T-helper 2 cell treated with Interferon-gamma antibody and Interleukin-4, amounts not matched to agents 5 μg/mL and 100 μg/mL, for 36 hours (primary cell): ENCODE data around the gene PRKCSH.
"Not testable (repeated sequence)": the region's sequence is repeated elsewhere in the genome, so short reads cannot be mapped to it uniquely, and the experiment has no call there.

Experiments used
- DNase-seq: peaks from one replicate; pipeline ENCODE4 v3.0.0; 2021; ENCODE audit warnings: low spot score
- H3K27ac Mint-ChIP-seq: one replicate; pipeline ENCODE4 v1.8.0; 2021; ENCODE audit warnings: mild to moderate bottlenecking, mixed read lengths
- H3K27me3 Mint-ChIP-seq: one replicate; pipeline ENCODE4 v1.8.0; 2021; ENCODE audit warnings: low read depth, mixed read lengths
- H3K36me3 Mint-ChIP-seq: one replicate; pipeline ENCODE4 v1.8.0; 2021; ENCODE audit warnings: low read depth, mixed read lengths
- H3K4me1 Mint-ChIP-seq: one replicate; pipeline ENCODE4 v1.8.0; 2021; ENCODE audit warnings: low read depth, mixed read lengths
- H3K4me3 Mint-ChIP-seq: one replicate; pipeline ENCODE4 v1.8.0; 2022; ENCODE audit warnings: mild to moderate bottlenecking, moderate library complexity, mixed read lengths
- H3K9me3 Mint-ChIP-seq: one replicate; pipeline ENCODE4 v1.8.0; 2021; ENCODE audit warnings: mixed read lengths

The PRKCSH gene

DNA sequence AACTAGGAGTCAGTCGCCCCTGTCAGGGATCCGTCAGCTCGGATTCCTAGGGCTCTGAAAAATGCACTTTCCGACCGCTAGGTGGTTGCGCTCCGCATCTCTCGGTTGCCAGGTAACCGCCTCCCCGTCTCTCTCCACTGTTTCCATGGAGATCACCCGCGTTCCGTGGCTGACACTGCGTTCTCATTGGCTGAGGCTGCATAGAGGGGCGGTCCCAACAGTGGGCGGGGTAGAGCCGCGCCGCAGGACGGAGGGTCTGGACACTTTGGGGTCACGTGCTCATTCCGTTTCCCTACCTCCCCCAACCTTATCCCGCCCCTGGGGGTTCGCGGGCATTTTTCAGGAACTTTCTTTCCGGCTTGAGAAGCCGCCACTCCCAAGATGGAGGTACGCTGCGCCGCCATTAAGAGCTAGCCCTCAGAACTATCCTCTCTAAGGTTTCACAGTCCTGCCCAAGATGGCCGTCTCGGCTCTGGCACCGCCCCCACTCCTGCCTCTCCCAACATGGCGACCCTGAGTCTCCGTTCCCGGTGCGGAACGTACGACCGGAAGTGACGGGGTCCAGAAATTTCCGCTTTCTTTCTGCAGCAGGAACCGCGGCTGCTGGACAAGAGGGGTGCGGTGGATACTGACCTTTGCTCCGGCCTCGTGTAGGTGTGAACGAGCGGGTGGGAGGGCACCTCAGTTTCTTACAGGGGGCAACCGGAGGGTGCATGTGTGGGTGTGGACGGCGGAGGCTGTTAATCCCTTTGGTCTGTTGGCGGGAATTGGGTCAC lies at the start of gene PRKCSH, which contains the start of gene ODAD3:
Gene PRKCSH, plus strand, starts transcription at position 579 of the 776 bp plus-strand sequence. CDS start 483 bp downstream, outside the sequence.
Gene ODAD3, minus strand, starts transcription at position 65 of the 776 bp plus-strand sequence. CDS start 105 bp downstream, outside the sequence.
- Mint-ChIP-seq H3K36me3 (peaks cover 26% of the 10 kb centered on the region), H3K27ac (peak within 1 kb of the TSS; percentile 97), H3K27me3 (peaks cover 2% of the 10 kb centered on the region), H3K4me1 (peaks cover 16% of the 10 kb centered on the region), H3K9me3 (no peaks in the 10 kb centered on the region), H3K4me3 (peak within 1 kb of the TSS; percentile 100)
- peak; percentile 100 for DNase-seq

DNA sequence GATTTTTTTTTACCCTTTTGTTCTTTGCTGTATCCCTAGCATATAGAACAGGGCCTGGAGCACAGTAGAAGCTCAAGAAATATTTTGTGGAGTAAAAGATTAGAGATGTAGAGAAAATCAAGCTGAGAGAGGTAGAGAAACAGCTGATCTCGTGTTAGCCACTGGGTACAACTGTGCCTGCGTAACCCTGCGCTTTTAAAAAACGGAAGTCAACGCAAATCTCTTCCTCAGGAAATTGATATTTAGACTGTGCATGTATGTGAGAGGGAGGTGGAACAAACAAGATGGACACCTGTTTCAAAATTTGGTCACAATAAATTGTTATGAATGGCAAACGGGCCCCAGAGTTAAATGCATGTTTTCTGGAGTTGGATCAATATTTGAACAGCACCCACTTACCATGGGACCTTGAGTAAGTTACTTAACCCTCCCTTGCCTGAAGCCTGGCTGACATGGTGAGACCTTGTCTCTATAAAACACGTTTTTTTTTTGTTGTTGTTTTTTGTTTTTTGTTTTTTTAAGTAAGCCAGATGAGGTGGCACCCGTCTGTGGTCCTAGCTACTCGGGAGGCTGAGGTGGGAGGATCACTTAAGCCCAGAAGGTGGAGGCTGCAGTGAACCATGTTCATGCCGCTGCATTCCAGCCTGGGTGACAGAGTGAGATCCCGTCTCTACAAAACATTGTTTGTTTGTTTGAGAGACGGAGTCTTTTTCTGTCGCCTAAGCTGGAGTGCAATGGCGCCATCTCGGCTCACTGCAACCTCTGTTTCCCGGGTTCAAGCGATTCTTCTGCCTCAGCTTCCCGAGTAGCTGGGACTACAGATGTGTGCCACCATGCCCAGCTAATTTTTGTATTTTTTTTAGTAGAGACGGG lies 48.0 kb upstream of the PRKCSH start:
- peaks cover 24% of the 10 kb centered on the region for H3K27me3 Mint-ChIP-seq
- no peak overlapping the region for H3K27ac Mint-ChIP-seq

GRCh38 chr19:11390359-11390758 lies 45.1 kb upstream of the PRKCSH start:
- H3K9me3 Mint-ChIP-seq = peaks cover 4% of the 10 kb centered on the region
- H3K4me1 Mint-ChIP-seq = peaks cover 14% of the 10 kb centered on the region
- no peak overlapping the region for H3K27ac Mint-ChIP-seq
- H3K4me3 Mint-ChIP-seq = no peak overlapping the region
- DNase-seq = no peak
- peaks cover 9% of the 10 kb centered on the region for H3K27me3 Mint-ChIP-seq
- H3K36me3 Mint-ChIP-seq = no peaks in the 10 kb centered on the region

More for the DNA sequence above, 48.0 kb upstream of the PRKCSH start:
- Mint-ChIP-seq H3K36me3 (no peaks in the 10 kb centered on the region), H3K4me1 (peaks cover 6% of the 10 kb centered on the region), H3K4me3 (no peak overlapping the region), H3K9me3 (peaks cover 4% of the 10 kb centered on the region)
- no peak for DNase-seq

- H3K27ac Mint-ChIP-seq = no peak overlapping the region
- no peak overlapping the region for H3K4me3 Mint-ChIP-seq
- no peaks in the 10 kb centered on the region for H3K36me3 Mint-ChIP-seq
- peaks cover 14% of the 10 kb centered on the region for H3K4me1 Mint-ChIP-seq
- peaks cover 10% of the 10 kb centered on the region for H3K27me3 Mint-ChIP-seq
- H3K9me3 Mint-ChIP-seq = peaks cover 4% of the 10 kb centered on the region
- DNase-seq = no peak
Measured at GRCh38 chr19:11390933-11391680, 44.3 kb upstream of the PRKCSH start.

GRCh38 chr19:11397089-11397610 lies 38.3 kb upstream of the PRKCSH start:
- no peak overlapping the region for H3K27ac Mint-ChIP-seq
- no peaks in the 10 kb centered on the region for H3K36me3 Mint-ChIP-seq
- no peaks in the 10 kb centered on the region for H3K9me3 Mint-ChIP-seq
- no peak overlapping the region for H3K4me3 Mint-ChIP-seq
- DNase-seq = no peak
- H3K4me1 Mint-ChIP-seq = peaks cover 14% of the 10 kb centered on the region
- peaks cover 7% of the 10 kb centered on the region for H3K27me3 Mint-ChIP-seq

DNA sequence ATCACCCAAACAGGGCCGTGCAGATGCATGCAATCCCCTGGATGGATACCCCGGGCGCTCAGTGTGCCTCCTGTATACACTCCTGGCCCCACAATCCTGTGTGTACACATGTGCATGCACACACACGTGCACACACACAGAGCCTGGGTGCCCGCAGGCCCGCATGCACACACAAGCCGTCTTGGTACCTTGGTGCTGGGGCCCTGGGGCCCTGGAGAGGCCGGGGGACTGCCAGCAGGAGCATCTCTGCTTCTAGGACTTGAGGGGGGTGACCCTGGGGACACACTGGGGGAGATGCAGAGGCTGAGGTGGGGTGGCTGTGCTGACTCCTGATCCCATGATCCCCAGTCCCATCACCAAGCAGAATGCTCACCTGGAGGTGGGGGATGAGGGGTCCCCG lies 35.8 kb upstream of the PRKCSH start:
- Mint-ChIP-seq H3K27ac (no peak overlapping the region), H3K9me3 (no peaks in the 10 kb centered on the region), H3K4me3 (no peak overlapping the region), H3K4me1 (peaks cover 3% of the 10 kb centered on the region), H3K36me3 (no peaks in the 10 kb centered on the region), H3K27me3 (peaks cover 7% of the 10 kb centered on the region)
- no peak for DNase-seq

- H3K27me3 Mint-ChIP-seq = peaks cover 2% of the 10 kb centered on the region
- H3K9me3 Mint-ChIP-seq = no peaks in the 10 kb centered on the region
- no peak overlapping the region for H3K4me3 Mint-ChIP-seq
- H3K27ac Mint-ChIP-seq = no peak overlapping the region
- H3K4me1 Mint-ChIP-seq = no peaks in the 10 kb centered on the region
- DNase-seq = no peak
- no peaks in the 10 kb centered on the region for H3K36me3 Mint-ChIP-seq
Measured at GRCh38 chr19:11400798-11401197, 34.6 kb upstream of the PRKCSH start.

GRCh38 chr19:11401808-11402543 lies 33.5 kb upstream of the PRKCSH start:
- no peaks in the 10 kb centered on the region for H3K4me1 Mint-ChIP-seq
- no peak overlapping the region for H3K4me3 Mint-ChIP-seq
- no peak overlapping the region for H3K27ac Mint-ChIP-seq
- H3K36me3 Mint-ChIP-seq = no peaks in the 10 kb centered on the region
- no peaks in the 10 kb centered on the region for H3K9me3 Mint-ChIP-seq
- H3K27me3 Mint-ChIP-seq = peaks cover 2% of the 10 kb centered on the region
- no peak for DNase-seq

GRCh38 chr19:11404588-11405222 lies 30.7 kb upstream of the PRKCSH start:
- H3K27ac Mint-ChIP-seq = no peak overlapping the region
- H3K4me3 Mint-ChIP-seq = no peak overlapping the region

GRCh38 chr19:11405846-11406643 lies 29.4 kb upstream of the PRKCSH start:
- Mint-ChIP-seq H3K27me3 (peaks cover 3% of the 10 kb centered on the region), H3K9me3 (no peaks in the 10 kb centered on the region), H3K27ac (no peak overlapping the region), H3K4me1 (no peaks in the 10 kb centered on the region), H3K36me3 (no peaks in the 10 kb centered on the region), H3K4me3 (no peak overlapping the region)
- DNase-seq = peak; percentile 12

More at GRCh38 chr19:11404588-11405222, 30.7 kb upstream of the PRKCSH start:
- peaks cover 3% of the 10 kb centered on the region for H3K27me3 Mint-ChIP-seq
- no peaks in the 10 kb centered on the region for H3K36me3 Mint-ChIP-seq
- no peaks in the 10 kb centered on the region for H3K4me1 Mint-ChIP-seq
- no peak for DNase-seq
- H3K9me3 Mint-ChIP-seq = no peaks in the 10 kb centered on the region

DNA sequence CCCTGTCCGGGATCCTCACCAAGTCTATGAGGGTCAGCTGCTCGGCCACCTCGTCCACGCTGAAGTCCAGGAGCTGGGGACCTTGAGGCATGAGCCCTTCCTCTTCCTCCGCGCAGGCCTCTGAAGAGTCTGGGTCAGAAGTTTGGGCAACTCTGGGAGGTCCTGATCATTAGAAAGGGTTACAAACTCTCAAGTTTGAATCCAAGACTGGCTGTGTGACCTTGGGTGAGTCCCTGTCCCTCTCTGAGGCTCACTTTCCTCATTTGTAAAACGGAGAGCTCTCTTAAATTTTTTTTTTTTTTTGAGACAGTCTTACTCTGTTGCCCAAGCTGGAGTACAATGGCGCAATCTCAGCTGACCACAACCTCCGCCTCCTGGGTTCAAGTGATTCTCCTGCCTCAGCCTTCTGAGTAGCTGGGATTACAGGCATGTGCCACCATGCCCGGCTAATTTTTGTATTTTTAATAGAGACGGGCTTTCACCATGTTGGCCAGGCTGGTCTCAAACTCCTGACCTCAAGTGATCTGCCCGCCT lies 28.7 kb upstream of the PRKCSH start:
- H3K4me1 Mint-ChIP-seq, H3K4me3 Mint-ChIP-seq, H3K27ac Mint-ChIP-seq, H3K27me3 Mint-ChIP-seq, H3K36me3 Mint-ChIP-seq, DNase-seq, H3K9me3 Mint-ChIP-seq: not testable (repeated sequence)

DNA sequence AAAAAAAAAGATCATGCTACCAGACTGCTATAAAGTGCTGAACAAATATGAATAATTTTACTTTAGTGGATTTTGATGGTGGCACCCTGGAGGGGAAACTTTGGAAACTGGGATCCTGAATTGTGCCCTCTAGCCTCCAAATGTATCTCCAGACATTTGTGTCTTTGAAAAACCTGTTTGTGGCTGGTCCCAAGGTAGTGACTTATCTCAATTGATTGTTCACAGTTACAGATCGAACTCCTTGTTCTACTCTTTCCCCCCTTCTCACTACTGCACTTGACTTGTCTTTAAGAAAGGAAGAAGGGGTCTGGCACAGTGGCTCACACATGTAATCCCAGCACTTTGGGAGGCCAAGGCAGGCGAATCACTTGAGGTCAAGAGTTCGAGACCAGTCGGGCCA lies 26.8 kb upstream of the PRKCSH start:
- Mint-ChIP-seq H3K4me3 (no peak overlapping the region), H3K36me3 (no peaks in the 10 kb centered on the region), H3K27ac (no peak overlapping the region)

More for the DNA sequence above, 26.8 kb upstream of the PRKCSH start:
- no peaks in the 10 kb centered on the region for H3K4me1 Mint-ChIP-seq
- H3K9me3 Mint-ChIP-seq = no peaks in the 10 kb centered on the region
- DNase-seq = no peak
- H3K27me3 Mint-ChIP-seq = peaks cover 3% of the 10 kb centered on the region
